Thymus (tissue), 11 donors: ENCODE data around the gene TMEM253. TPM values are rescaled to one million over a fixed set of nuclear protein-coding genes. Genes with fewer than 3 reads are reported as not detected.

Experiments used
- DNase-seq, 9 donors: peaks; one replicate each; pipeline ENCODE4 v3.0.0-alpha.2; 2013; ENCODE audit warnings: low spot score in 9 of 9, low read depth in 6 of 9, missing footprints in 1 of 9
- H3K27ac ChIP-seq, 2 donors: one replicate each; pipeline ENCODE4 v1.5.1; 2013; ENCODE audit warnings: control low read depth in 1 of 2, low read depth in 1 of 2, low read length in 1 of 2, mild to moderate bottlenecking in 1 of 2, moderate library complexity in 1 of 2
- H3K27me3 ChIP-seq, 2 donors: one replicate each; pipeline ENCODE4 v1.5.1; 2013; ENCODE audit warnings: low read length in 1 of 2; ENCODE audit not compliant: control insufficient read depth in 2 of 2, insufficient read depth in 1 of 2
- H3K36me3 ChIP-seq, 2 donors: one replicate each; pipeline ENCODE4 v1.5.1; 2013; ENCODE audit warnings: low read length in 1 of 2, mild to moderate bottlenecking in 1 of 2, moderate library complexity in 1 of 2; ENCODE audit not compliant: control insufficient read depth in 2 of 2, insufficient read depth in 2 of 2
- H3K4me1 ChIP-seq, 2 donors: one replicate each; pipeline ENCODE4 v1.5.1; 2013; ENCODE audit warnings: low read length in 2 of 2; ENCODE audit not compliant: control insufficient read depth in 2 of 2, insufficient read depth in 2 of 2
- H3K4me3 ChIP-seq, 2 donors: one replicate each; pipeline ENCODE4 v1.5.1; 2013; ENCODE audit warnings: low read length in 2 of 2, control low read depth in 1 of 2, mild to moderate bottlenecking in 1 of 2
- H3K9me3 ChIP-seq, 2 donors: one replicate each; pipeline ENCODE4 v1.5.1; 2013; ENCODE audit warnings: low read length in 1 of 2, mild to moderate bottlenecking in 1 of 2; ENCODE audit not compliant: control insufficient read depth in 2 of 2, insufficient read depth in 1 of 2
- WGBS: extraction: QIAGEN DNeasy Blood & Tissue Kit; methylation state at CpG from one replicate; pipeline ENCODE4 v1.1.7; 2013; 5-methylcytosine and 5-hydroxymethylcytosine counted together
- polyA plus RNA-seq: library from polyadenylated mRNA; stranded (reverse); fragments of 200-250 nt; gene quantifications from one replicate; pipeline ENCODE4 v1.2.3, GENCODE V29; 2013
- total RNA-seq: library from RNA; stranded (reverse); fragments of 120-200 nt; gene quantifications from one replicate; pipeline ENCODE4 v1.2.4, GENCODE V29; 2013
- donor health status: healthy.

Gene TMEM253
- total and polyA plus RNA-seq, 2 donors: 0.14 to 0.98 TPM

DNA sequence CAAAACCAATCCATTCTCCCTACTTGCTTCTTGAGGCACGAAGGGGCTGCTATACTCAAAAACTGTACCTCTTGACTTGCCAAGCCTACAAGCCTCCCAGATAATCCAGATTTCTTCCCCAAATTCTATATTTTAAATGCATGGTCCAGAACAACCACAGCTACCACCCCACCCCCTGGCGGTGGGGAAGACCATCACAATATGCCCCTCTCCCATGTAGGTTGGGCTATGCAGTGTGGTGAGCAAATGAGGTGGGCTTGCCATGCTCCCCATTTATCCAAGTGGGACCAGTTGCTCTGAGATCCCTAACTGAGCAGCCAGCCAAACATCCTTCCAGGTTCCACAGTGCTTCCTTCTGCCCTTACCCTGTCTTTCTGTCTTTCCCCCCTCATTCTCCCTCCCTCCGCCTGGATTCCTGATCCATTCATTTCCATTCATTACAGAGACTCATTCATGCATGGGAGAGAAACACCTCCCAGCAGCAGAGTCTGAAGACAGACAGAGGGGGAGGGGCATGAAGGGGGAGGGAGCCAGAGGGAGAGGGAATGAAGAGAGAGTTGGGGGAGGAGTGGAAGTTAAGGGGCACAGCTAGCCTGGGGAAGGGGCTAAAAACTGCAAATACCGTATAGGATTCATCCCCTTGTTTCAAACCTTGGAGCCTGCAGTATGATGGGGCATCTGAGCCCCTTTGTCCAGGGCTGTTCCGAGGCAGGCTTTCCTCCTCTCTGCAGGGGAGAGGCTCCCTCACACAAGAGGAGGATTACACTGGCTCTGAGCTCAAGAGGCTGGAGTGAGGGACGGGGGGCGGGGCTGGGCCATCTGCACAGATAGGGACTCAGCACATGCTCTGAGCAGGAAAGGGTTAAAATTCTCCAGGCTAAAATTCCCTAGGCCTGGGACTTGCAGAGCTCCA, 6.8 kb upstream of the TMEM253 start:
- Histone ChIP-seq H3K27me3 (no peaks in the 10 kb centered on the region), H3K4me3 (no peak overlapping the region), H3K4me1 (peaks cover 21 to 52% of the 10 kb centered on the region in 2 donors), H3K9me3 (peaks cover 0 to 5% of the 10 kb centered on the region in 2 donors), H3K27ac (no peak overlapping the region), H3K36me3 (peaks cover 30 to 38% of the 10 kb centered on the region in 2 donors)
- peak in 1 of 9 donors; percentile 29 for DNase-seq
- WGBS: 94% methylated on average over 7 of the region's 7 CpGs

- Histone ChIP-seq H3K36me3 (peaks cover 20 to 25% of the 10 kb centered on the region in 2 donors), H3K4me1 (peaks cover 22 to 59% of the 10 kb centered on the region in 2 donors), H3K4me3 (no peak overlapping the region), H3K27me3 (no peaks in the 10 kb centered on the region), H3K9me3 (peaks cover 0 to 5% of the 10 kb centered on the region in 2 donors), H3K27ac (peak overlapping the region in 1 of 2 donors; percentile 97)
- DNase-seq: no peak
- 95% methylated on average over 6 of the region's 6 CpGs for WGBS
These were observed 5.2 kb upstream of the TMEM253 start for GRCh38 chr14:21095430-21096205.

GRCh38 chr14:21096438-21096837, 4.4 kb upstream of the TMEM253 start:
- peaks cover 0 to 5% of the 10 kb centered on the region in 2 donors for H3K9me3 ChIP-seq
- H3K27me3 ChIP-seq: no peaks in the 10 kb centered on the region
- no peak for DNase-seq
- H3K4me1 ChIP-seq: peaks cover 22 to 65% of the 10 kb centered on the region in 2 donors
- H3K36me3 ChIP-seq: peaks cover 12 to 17% of the 10 kb centered on the region in 2 donors
- WGBS: 92% methylated on average over 3 of the region's 3 CpGs
- H3K27ac ChIP-seq: peak overlapping the region in 1 of 2 donors; percentile 97
- no peak overlapping the region for H3K4me3 ChIP-seq

DNA sequence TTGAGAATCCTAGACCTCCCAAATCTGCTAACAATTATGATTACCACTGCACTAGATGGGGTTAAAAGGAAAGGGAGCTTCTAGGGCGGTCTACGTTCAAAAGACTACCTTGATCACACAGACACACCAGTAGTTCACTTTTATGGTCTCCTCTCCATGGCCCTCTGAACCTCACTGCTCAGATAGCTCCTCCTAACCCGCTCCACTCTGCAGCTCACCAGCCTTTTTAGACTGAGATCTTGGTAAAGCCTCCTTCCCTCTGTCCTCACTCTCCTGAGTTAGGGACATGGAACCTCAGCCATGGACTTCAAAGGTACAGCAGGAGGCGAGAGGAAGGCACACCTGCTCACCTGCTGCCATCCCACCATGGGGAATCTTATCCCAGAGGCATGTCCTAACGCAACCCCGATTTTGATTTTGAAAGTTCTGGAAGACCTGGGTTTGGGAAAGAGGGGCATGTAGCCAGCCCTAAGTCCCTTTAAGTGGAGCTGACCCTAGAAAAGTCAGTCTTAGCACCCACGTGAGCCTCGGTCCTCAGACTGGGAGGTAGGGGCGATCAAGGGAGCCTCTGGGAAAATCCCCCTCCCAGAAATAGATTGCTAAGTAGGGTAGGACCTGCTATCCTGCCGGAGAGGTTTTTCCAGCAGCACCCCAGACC, 3.8 kb upstream of the TMEM253 start:
- WGBS: 57% methylated on average over 10 of the region's 10 CpGs
- DNase-seq: peak in 5 of 9 donors; percentile 23 to 74 (median 52)
- H3K4me1 ChIP-seq: peaks cover 22 to 70% of the 10 kb centered on the region in 2 donors

DNA sequence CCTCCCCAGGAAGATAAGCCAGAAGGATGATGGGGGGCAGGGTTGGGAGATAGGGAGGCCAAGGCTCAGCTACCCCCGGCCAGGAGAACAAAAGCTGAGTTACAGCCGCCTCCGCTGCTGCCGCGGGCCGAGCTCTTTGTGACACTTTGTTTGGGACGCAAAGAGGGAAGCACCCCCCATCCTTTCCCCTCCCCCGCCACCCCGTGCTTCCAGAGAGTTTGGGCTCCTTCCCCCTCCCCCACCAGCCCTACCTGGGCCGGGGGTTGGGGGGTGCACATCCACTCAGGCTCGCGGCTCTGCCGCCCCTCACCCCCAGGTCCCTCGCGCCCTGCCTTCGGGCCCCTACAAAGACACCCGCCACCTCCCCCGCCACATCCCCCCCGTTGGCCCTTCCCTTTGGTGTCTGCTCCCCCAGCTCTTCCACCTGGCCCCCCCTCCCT, 3.2 kb upstream of the TMEM253 start:
- peak overlapping the region; percentile 81 to 97 for H3K27ac ChIP-seq
- WGBS: 2% methylated on average over 19 of the region's 19 CpGs
- H3K36me3 ChIP-seq: peaks cover 3 to 7% of the 10 kb centered on the region in 2 donors
- H3K9me3 ChIP-seq: peaks cover 0 to 5% of the 10 kb centered on the region in 2 donors
- H3K27me3 ChIP-seq: no peaks in the 10 kb centered on the region
- peaks cover 27 to 70% of the 10 kb centered on the region in 2 donors for H3K4me1 ChIP-seq
- peak overlapping the region; percentile 67 to 75 for H3K4me3 ChIP-seq
- peak in 3 of 9 donors; percentile 48 to 62 (median 52) for DNase-seq

More for the DNA sequence above, 3.8 kb upstream of the TMEM253 start:
- H3K36me3 ChIP-seq: peaks cover 5 to 11% of the 10 kb centered on the region in 2 donors
- H3K9me3 ChIP-seq: peaks cover 0 to 5% of the 10 kb centered on the region in 2 donors
- no peaks in the 10 kb centered on the region for H3K27me3 ChIP-seq
- peak overlapping the region; percentile 67 to 75 for H3K4me3 ChIP-seq
- peak overlapping the region; percentile 81 to 97 for H3K27ac ChIP-seq

DNA sequence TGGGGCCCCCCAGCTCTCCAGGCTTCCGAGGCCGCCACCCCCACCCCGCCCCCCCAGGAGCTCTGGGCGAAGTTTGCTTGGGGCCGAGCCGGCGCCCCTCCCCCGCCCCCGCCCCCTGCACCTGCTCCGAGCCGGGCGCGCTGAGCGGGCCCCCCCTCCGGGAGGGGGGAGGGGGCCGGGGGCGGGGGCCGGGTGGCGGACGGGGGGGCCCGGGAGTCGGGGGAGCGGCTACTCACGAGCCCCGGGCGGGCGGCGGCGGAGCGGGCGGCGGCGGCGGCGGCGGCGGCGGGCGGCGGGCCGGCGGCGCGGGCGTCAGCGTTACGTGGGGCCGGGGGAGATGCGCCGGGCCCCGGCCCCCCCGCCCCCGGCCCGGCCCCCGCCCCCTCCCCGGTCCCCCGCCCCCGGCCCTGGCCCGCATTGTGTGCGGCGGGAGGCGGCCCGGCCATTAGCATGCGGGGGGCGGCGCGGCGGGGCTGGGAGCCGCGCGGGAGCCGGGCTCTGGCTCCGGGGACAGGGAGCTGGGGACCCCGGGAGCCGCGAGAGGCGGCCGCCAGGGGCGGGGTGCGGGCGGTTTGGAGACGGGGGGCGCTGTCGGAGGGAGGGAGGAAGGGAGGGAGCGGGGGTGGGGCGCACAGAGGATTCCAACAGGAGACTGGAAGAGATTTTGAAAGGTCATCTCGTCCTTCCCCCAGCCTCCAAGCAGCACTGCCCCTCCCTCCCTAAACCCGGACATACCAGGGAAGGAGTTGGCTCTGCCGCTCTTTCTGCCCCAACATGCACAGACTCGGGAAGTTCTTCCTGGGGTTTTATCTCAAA, 2.6 kb upstream of the TMEM253 start, which contains the start of gene ZNF219:
Gene ZNF219, minus strand, starts transcription at position 580 of the 816 bp plus-strand sequence. CDS start 5,064 bp downstream, outside the sequence.
- peak within 1 kb of the TSS; percentile 86 to 97 for H3K27ac ChIP-seq
- H3K36me3 ChIP-seq: peaks cover 0 to 1% of the 10 kb centered on the region in 2 donors
- peak in 6 of 9 donors; percentile 48 to 88 (median 72) for DNase-seq
- H3K27me3 ChIP-seq: no peaks in the 10 kb centered on the region
- peaks cover 33 to 71% of the 10 kb centered on the region in 2 donors for H3K4me1 ChIP-seq
- WGBS: 1% methylated on average over 88 of the region's 90 CpGs
- H3K4me3 ChIP-seq: peak within 1 kb of the TSS; percentile 67 to 75
- H3K9me3 ChIP-seq: peaks cover 0 to under 1% of the 10 kb centered on the region in 2 donors

DNA sequence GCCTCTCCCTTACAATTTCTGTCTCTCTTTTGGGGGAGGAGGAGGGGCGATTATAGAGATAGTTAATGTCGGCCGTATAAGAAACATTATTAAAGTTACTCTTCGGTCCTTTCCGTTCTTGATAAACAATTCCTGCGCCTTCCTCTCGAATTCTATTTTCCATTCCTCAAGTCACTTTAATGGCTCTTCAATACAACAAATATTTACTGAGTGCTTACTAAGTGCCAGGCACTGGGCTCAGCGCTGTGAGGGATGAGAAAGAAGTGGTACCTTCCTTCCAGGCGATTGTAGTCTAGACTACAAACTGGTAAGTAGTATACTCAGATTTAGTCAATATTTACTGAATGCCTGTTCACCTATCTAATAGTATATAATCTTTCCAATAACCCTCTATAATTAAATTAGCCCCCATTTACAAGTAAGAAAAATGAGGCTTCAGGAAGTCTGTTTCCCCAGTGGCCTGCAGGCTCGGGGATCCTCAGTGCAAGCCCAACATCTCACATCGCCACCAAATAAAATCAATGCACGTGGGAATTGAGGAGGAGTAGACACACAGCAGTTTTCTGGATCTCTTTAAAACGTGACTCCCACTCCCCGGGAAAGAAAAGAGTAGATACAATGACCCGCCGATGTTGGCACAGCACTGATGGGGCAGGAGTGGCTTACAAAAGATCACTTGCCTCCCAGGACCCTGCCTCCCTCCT, 1.8 kb upstream of the TMEM253 start:
- Histone ChIP-seq H3K36me3 (no peaks in the 10 kb centered on the region), H3K27ac (peak overlapping the region; percentile 31 to 84), H3K27me3 (no peaks in the 10 kb centered on the region), H3K4me3 (peak overlapping the region; percentile 62 to 67), H3K9me3 (no peaks in the 10 kb centered on the region), H3K4me1 (peaks cover 33 to 65% of the 10 kb centered on the region in 2 donors)
- DNase-seq: no peak
- 29% methylated on average over 16 of the region's 16 CpGs for WGBS
